GM12874 (cell line): ENCODE measurements around the gene CYP1A1.

ENCODE experiments used
- TF ChIP-seq, protein P1 (sequence below): IDR thresholded peaks from 2 replicates; pipeline ENCODE4 v1.5.1; 2011; ENCODE audit warnings: low read depth, mild to moderate bottlenecking, control low read depth, low read length, moderate library complexity; ENCODE audit not compliant: insufficient read depth

The CYP1A1 gene, protein sequence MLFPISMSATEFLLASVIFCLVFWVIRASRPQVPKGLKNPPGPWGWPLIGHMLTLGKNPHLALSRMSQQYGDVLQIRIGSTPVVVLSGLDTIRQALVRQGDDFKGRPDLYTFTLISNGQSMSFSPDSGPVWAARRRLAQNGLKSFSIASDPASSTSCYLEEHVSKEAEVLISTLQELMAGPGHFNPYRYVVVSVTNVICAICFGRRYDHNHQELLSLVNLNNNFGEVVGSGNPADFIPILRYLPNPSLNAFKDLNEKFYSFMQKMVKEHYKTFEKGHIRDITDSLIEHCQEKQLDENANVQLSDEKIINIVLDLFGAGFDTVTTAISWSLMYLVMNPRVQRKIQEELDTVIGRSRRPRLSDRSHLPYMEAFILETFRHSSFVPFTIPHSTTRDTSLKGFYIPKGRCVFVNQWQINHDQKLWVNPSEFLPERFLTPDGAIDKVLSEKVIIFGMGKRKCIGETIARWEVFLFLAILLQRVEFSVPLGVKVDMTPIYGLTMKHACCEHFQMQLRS

DNA sequence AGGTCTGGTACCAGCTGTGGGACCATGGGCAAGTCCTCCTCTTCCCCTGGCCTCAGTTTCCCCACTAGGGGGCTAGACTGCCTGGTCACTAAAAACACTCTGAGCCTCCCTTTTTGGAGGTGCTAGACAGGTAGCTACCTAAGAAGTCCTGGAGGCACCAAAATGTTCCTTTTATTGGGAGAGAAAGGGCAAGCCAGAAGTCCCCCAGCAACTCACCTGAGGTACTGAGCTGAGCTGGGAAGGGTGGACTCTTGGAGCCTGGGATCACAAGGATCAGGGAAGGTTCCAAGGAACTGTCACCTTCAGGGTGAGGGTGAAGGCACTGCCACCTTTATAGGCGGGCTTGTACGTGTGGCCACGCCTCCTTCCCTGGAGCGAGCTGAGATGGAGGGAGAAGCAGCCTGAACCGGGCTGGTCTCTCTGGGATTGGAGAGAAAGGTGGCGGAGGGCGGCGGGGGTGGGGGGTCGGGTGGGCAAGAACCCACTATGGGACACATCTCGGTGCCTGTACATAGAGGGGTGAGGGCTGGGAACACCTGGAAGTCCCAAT, at the start of gene CYP1A1:
CYP1A1 (minus strand) TSS at position 304 of the 550 bp plus-strand sequence. CDS start 2,431 bp downstream, outside the sequence.
- TF ChIP-seq, protein P1, sequence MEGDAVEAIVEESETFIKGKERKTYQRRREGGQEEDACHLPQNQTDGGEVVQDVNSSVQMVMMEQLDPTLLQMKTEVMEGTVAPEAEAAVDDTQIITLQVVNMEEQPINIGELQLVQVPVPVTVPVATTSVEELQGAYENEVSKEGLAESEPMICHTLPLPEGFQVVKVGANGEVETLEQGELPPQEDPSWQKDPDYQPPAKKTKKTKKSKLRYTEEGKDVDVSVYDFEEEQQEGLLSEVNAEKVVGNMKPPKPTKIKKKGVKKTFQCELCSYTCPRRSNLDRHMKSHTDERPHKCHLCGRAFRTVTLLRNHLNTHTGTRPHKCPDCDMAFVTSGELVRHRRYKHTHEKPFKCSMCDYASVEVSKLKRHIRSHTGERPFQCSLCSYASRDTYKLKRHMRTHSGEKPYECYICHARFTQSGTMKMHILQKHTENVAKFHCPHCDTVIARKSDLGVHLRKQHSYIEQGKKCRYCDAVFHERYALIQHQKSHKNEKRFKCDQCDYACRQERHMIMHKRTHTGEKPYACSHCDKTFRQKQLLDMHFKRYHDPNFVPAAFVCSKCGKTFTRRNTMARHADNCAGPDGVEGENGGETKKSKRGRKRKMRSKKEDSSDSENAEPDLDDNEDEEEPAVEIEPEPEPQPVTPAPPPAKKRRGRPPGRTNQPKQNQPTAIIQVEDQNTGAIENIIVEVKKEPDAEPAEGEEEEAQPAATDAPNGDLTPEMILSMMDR, result no peak

DNA sequence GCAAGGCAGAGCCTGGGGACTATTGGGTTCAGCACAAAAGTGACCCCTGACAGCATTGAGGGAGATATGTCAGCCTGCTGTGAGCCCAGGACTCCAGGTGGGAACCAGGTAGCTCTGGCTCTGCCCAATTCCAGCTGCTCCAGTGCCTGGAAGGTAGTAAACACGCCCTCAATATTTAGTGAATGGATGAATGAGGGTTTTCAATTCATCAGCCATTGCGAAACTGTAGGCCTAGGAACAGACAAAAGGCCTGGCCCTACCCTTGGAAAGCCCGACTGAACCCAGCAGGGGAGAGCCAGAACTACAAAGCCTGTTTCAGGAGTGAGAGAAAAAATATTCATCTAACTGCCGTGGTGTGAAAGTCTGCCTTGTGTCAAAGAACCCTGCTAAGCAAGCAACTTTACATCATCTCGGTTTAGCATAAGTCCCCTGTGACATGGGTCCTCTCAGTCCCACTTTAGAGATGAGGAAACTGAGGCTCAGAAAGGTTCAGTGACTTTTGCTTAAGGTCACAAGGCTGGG, 48.5 kb upstream of the CYP1A1 start:
- TF ChIP-seq, protein P1, result no peak

DNA sequence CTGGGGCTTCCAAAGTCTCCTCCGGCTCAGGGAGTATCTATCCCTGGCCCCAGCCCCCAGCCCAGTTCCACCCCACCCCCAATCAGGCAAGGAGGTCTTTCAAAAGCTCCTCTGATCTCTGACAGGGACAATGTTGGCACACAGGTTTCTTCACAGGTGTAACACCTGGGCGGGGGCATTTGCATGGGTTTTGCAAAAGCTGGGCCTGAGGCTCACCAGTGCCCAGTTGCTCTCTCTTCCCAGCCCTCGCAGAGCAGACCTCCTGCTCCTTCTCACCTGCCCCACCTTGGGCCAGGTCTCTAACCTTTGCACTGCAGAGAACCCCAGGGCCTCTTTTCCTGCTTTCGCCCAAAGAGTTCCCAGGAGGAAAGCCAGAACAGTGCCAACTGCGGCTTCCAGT, 48.0 kb upstream of the CYP1A1 start:
- TF ChIP-seq, protein P1, result no peak

DNA sequence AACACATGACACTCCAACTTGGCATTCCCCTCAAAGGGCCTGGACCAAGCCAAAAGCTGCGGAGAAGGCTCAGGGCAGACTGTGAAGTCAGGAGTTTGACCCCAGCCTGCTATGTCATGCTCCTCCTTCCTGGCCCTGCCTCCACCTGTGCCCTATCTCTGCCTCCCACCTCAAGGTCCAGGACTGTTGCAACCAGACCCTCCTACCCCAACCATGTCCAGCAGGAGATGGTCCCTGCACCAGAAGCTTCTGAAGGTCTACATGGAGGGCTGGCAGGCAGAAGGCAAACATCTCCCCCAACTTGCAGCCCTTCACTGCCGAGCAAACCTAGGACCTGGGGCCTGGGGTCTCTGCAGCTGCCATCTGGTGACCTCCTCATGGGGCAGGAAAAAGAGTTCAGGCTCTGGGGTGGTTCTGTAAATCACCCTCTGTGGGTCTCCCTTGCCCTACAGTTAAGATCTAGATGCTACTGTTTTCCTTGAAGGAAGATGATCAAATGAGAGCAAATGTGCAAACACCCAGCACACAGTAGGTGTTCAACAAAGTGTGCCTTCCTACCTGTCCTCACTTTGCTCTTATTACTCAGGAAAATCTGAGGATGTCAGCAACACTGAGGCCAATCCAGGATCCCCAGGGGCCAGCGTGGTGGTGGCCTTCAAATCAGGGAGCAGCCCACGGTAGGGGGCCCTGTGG, 45.0 kb upstream of the CYP1A1 start:
- TF ChIP-seq, protein P1, result no peak

DNA sequence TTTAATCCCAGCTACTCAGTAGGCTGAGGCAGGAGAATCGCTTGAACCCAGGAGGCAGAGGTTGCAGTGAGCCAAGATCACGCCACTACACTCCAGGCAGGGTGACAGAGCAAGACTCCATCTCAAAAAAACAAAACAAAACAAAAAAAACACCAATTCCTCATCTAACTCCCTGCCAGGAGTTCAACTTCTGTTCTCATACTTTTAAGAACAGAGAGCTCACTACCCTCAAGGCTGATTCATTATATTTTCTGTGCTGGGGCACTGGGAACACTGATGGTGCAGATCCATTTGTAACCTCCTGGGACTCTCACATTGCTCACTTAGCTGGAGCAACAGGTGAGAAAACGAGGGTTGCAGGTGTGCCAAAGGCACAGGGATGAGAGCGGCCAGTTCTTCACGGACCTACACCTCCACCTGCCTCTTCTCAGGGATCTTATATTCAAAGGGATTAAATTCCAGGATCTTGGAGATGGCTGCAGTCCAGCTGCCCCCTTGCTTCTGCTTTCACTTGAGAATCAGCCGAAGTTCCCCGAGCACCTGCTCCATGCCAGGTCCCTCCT, 44.2 kb upstream of the CYP1A1 start:
- TF ChIP-seq, protein P1, result no peak

DNA sequence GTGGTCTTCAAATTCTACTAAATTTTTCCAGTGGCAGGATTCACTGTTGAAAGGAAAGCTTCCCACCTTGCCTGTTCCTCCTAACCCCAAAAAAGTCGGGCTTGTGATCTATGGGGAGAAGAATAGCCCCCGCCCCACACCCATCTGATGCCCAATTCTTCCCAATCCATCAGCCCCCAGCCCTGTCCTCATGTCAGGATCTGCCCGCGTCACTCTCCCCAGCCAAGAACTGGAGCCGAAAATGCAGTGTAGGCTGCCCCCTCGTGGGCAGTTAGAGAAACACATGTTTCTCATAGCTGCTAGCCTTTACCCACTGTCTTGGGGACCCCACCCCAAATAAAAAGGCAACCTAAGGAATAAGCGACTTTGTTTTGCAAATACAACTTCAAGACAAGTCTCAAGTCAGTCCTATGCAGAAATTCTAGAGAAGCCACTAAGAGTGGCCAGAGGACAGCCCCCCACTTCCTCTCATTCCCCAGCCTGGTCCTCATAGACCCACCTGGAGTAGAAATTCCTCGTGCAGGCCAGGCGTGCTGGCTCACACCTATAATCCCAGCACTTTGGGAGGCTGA, 43.5 kb upstream of the CYP1A1 start:
- TF ChIP-seq, protein P1, result peak; percentile 80
